Measurements from ENCODE around the gene MTRF1L. TPM values are rescaled to one million over a fixed set of nuclear protein-coding genes. Genes with fewer than 3 reads are reported as not detected.
A peak's percentile ranks its signal among the peaks of the same experiment; 100 is the strongest.

The MTRF1L gene
- total RNA-seq, 1 experiment from 2014 or later, result 15.9 TPM

GRCh38 chr6:152983637-152984512, 18.6 kb downstream of the MTRF1L start:
- Mint-ChIP-seq H3K27me3 (ENCODE audit: unreplicated experiment) (no peaks in the 10 kb centered on the region), H3K27ac (ENCODE audit: unreplicated experiment) (peak overlapping the region; percentile 92), H3K9me3 (ENCODE audit: low read depth, unreplicated experiment) (no peaks in the 10 kb centered on the region), H3K4me1 (ENCODE audit: low read depth, unreplicated experiment) (peaks cover 25% of the 10 kb centered on the region), H3K4me3 (ENCODE audit: low read depth, unreplicated experiment) (peak overlapping the region; percentile 91), H3K36me3 (ENCODE audit: insufficient read depth, unreplicated experiment) (peaks cover 48% of the 10 kb centered on the region)
- intact Hi-C loops (cut with micrococcal nuclease; ENCODE audit: unreplicated experiment), result no loop called here
- peak; percentile 92 for DNase-seq
- CTCF ChIA-PET, result interaction anchor here (0.6 kb wide), 1 partner anchor 886 kb away, joined by 3 read pairs; no protein-coding TSS in a partner anchor
- no peak for TF ChIP-seq CTCF (IDR thresholded peaks at IDR 0.05; ENCODE audit: unreplicated experiment)
- TSS peak; percentile 63 for BruUV-seq (replicated peaks)

GRCh38 chr6:152982904-152983636, 19.4 kb downstream of the MTRF1L start, which contains the start of gene FBXO5:
Gene FBXO5, minus strand, starts transcription at chr6:152983041. Its CDS starts 82 bp downstream, at chr6:152982959.
- no TSS peak for BruUV-seq (replicated peaks)
- DNase-seq, result peak; percentile 95
- H3K27ac Mint-ChIP-seq (ENCODE audit: unreplicated experiment), result peak within 1 kb of the TSS; percentile 92
- peaks cover 48% of the 10 kb centered on the region for H3K36me3 Mint-ChIP-seq (ENCODE audit: insufficient read depth, unreplicated experiment)
- peak within 1 kb of the TSS; percentile 91 for H3K4me3 Mint-ChIP-seq (ENCODE audit: low read depth, unreplicated experiment)
- intact Hi-C loops (cut with micrococcal nuclease; ENCODE audit: unreplicated experiment), result no loop called here
- no peaks in the 10 kb centered on the region for H3K27me3 Mint-ChIP-seq (ENCODE audit: unreplicated experiment)
- peaks cover 25% of the 10 kb centered on the region for H3K4me1 Mint-ChIP-seq (ENCODE audit: low read depth, unreplicated experiment)
- H3K9me3 Mint-ChIP-seq (ENCODE audit: low read depth, unreplicated experiment), result no peaks in the 10 kb centered on the region
- CTCF ChIA-PET, result interaction anchor here (0.6 to 0.8 kb wide), 2 partner anchors 29 to 886 kb away, joined by 3 read pairs; no protein-coding TSS in a partner anchor
- TF ChIP-seq CTCF (IDR thresholded peaks at IDR 0.05; ENCODE audit: unreplicated experiment), result no peak

- H3K27ac Mint-ChIP-seq (ENCODE audit: unreplicated experiment), result peak overlapping the region; percentile 69
- intact Hi-C loops (cut with micrococcal nuclease; ENCODE audit: unreplicated experiment), result no loop called here
- H3K9me3 Mint-ChIP-seq (ENCODE audit: low read depth, unreplicated experiment), result no peaks in the 10 kb centered on the region
- no TSS peak for BruUV-seq (replicated peaks)
- peaks cover 25% of the 10 kb centered on the region for H3K4me1 Mint-ChIP-seq (ENCODE audit: low read depth, unreplicated experiment)
- peak overlapping the region; percentile 91 for H3K4me3 Mint-ChIP-seq (ENCODE audit: low read depth, unreplicated experiment)
- no peaks in the 10 kb centered on the region for H3K27me3 Mint-ChIP-seq (ENCODE audit: unreplicated experiment)
- no peak for DNase-seq
- H3K36me3 Mint-ChIP-seq (ENCODE audit: insufficient read depth, unreplicated experiment), result peaks cover 48% of the 10 kb centered on the region
- CTCF ChIA-PET, result interaction anchor here (0.8 kb wide), 1 partner anchor 28 kb away, joined by 3 read pairs; no protein-coding TSS in a partner anchor
- TF ChIP-seq CTCF (IDR thresholded peaks at IDR 0.05; ENCODE audit: unreplicated experiment), result no peak
Measured at GRCh38 chr6:152981989-152982903, 20.3 kb downstream of the MTRF1L start.

- H3K27me3 Mint-ChIP-seq (ENCODE audit: unreplicated experiment), result no peaks in the 10 kb centered on the region
- H3K9me3 Mint-ChIP-seq (ENCODE audit: low read depth, unreplicated experiment), result no peaks in the 10 kb centered on the region
- no peak for DNase-seq
- peak overlapping the region; percentile 52 for H3K27ac Mint-ChIP-seq (ENCODE audit: unreplicated experiment)
- peaks cover 44% of the 10 kb centered on the region for H3K36me3 Mint-ChIP-seq (ENCODE audit: insufficient read depth, unreplicated experiment)
- no peak for TF ChIP-seq CTCF (IDR thresholded peaks at IDR 0.05; ENCODE audit: unreplicated experiment)
- BruUV-seq (replicated peaks), result TSS peak; percentile 50
- CTCF ChIA-PET, result no interaction called here
- H3K4me3 Mint-ChIP-seq (ENCODE audit: low read depth, unreplicated experiment), result peak overlapping the region; percentile 91
- peaks cover 36% of the 10 kb centered on the region for H3K4me1 Mint-ChIP-seq (ENCODE audit: low read depth, unreplicated experiment)
- intact Hi-C loops (cut with micrococcal nuclease; ENCODE audit: unreplicated experiment), result no loop called here
Measured at GRCh38 chr6:152981219-152981618, 21.3 kb downstream of the MTRF1L start.

Measured in Calu3 (cell line).